GM12878 (cell line): Measurements from ENCODE around the gene TSPEAR. TPM values are rescaled to one million over a fixed set of nuclear protein-coding genes. Genes with fewer than 3 reads are reported as not detected.

Experiments used
- BCL11A ChIP-seq: IDR thresholded peaks from 2 replicates; pipeline ENCODE4 v1.6.1; 2011; ENCODE audit warnings: low read depth, low read length
- BCL3 ChIP-seq: IDR thresholded peaks from 2 replicates; pipeline ENCODE4 v1.6.1; 2011; ENCODE audit warnings: borderline replicate concordance, low read depth, mild to moderate bottlenecking, moderate library complexity, low read length; ENCODE audit not compliant: insufficient read depth, poor library complexity, severe bottlenecking
- CHD1 ChIP-seq: IDR thresholded peaks from 2 replicates; pipeline ENCODE4 v1.6.1; 2012; ENCODE audit warnings: low read depth, low read length, improper control_type of control experiment
- ESRRA ChIP-seq: IDR thresholded peaks from 2 replicates; pipeline ENCODE4 v1.6.1; 2012; ENCODE audit warnings: mild to moderate bottlenecking, low read length, improper control_type of control experiment
- IRF3 ChIP-seq: fragments of 450-650 bp; IDR thresholded peaks from 2 replicates; pipeline ENCODE4 v1.6.1; 2014; ENCODE audit warnings: mild to moderate bottlenecking
- POLR2AphosphoS5 ChIP-seq: IDR thresholded peaks from 2 replicates; pipeline ENCODE4 v1.6.1; 2011; ENCODE audit warnings: mild to moderate bottlenecking, low read length, inconsistent platforms
- PRDM15 ChIP-seq: fragments of 450-650 bp; formaldehyde crosslinking; IDR thresholded peaks from 2 replicates; pipeline ENCODE4 v1.4.0; 2020; ENCODE audit warnings: mild to moderate bottlenecking, moderate library complexity
- polyA plus RNA-seq, 11 experiments: library from polyadenylated mRNA; depleted of rRNA in 4 of 11; unstranded in 6 of 11; stranded (reverse) in 5 of 11; fragments of >200 nt; fragmentation: Nextera tagmentation in 4 of 11; fragmentation: Illumina TruSeq in 1 of 11; extraction: Ambion mirVana in 4 of 11; extraction: Trizol in 1 of 11; gene quantifications; 1 replicate in 1 of 11; 2 replicates in 10 of 11; pipeline versions ENCODE4 v1.2.1 to v1.2.3, GENCODE V29; 2011 to 2016; ENCODE audit warnings: inconsistent platforms in 2 of 11, missing spikeins in 2 of 11, low read depth in 1 of 11
- total RNA-seq, 4 experiments: library from RNA; depleted of rRNA in 3 of 4; stranded (reverse); fragments of >200 nt in 3 of 4; fragmentation: Illumina TruSeq in 1 of 4; extraction: Trizol in 1 of 4; gene quantifications; 2 replicates each; pipeline versions ENCODE4 v1.2.1 to v1.2.3, GENCODE V29; 2013 to 2021

Gene TSPEAR
- total and polyA plus RNA-seq, 10 of the 15 experiments (the other 5 are each of a cell fraction or from before 2014, with no cell fraction given): not detected

GRCh38 chr21:44514746-44515358 lies 196.5 kb downstream of the TSPEAR start (continued):
- TF ChIP-seq POLR2AphosphoS5: no peak
- no peak for TF ChIP-seq BCL3
- TF ChIP-seq CHD1: no peak
- no peak for TF ChIP-seq IRF3
- TF ChIP-seq PRDM15 (CRISPR knock-in tag): no peak
- TF ChIP-seq BCL11A: no peak
- TF ChIP-seq ESRRA: no peak
